HUDEP-2 (cell line): ENCODE results near the gene DCTN3.

ENCODE experiments used
- DNase-seq, 76 experiments: peaks; one replicate each; lab custom pipeline; 2025; ENCODE audit not compliant: unreplicated experiment in 76 of 76; lab: John Stamatoyannopoulos, UW

The DCTN3 gene

DNA sequence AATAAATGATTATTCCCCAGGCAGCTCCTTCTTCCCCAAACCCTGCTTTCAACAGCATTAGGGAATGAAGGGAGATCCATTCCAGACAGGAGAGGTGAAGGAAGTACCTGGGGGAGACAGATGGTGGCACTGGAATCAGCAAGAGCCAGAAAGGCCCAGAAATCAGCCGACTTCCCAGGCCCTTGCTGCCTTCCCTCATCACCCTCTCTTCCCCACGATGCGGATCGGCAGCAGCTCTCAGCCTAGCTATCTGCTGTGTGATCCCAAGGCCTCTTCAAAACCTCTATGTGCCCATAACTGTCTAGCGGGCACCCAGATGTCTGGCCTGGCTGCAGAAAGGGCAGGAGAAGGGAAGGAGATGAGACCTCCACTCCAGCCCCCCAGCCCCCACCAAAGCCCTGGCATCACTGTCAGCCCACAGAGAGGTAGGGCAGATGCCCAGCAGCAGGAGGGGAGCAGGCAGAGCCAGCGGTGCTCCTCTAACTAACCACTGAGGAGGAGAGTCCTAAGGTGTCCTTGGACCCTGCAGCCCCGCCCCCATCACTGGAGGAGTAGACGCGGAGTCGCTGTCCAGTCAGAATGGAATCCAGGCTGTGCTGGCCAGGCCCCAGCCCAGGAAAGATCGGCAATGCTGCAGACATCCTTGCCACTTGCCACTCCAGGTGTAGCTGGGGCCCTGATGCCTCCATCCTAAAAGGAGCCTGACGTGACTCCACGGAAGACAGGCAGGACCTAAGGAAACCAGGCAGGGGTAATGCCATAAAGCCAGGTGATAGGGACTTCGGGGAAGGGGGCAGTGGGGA, 43.5 kb downstream of the DCTN3 start:
- DNase-seq = no peak

DNA sequence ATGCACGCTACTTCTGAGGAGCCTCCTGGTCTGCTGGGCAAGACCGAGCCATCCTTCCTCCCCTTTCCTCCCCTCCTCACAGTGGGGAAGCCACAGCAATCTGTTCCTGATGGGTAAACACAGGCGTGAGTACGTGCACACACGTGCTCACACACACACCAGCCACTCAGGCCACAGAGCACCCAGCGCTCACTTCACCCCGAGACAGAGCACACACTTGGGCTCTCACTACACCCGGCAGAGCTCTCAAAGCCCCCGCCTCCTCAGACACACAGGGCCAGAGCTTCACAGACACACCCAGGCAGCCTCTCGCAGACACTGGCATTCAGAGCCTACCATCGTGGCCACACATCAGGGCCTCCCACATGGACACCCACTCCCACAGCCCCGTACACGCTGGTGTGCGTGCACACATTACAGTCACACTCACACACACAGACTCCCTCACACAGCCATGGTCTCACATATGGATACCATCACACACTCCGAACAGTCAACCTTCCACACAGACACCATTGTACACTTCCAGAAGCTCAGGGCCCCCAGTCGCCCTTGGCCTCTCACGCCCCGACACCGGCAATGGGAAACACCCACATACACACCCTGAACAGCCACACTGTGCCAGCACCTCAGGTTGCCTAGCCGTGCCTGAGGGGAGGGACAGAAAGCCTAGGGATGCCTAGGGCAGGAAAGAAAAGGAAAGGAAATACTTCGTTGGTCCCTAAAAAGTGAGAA, 44.3 kb downstream of the DCTN3 start:
- no peak for DNase-seq

DNA sequence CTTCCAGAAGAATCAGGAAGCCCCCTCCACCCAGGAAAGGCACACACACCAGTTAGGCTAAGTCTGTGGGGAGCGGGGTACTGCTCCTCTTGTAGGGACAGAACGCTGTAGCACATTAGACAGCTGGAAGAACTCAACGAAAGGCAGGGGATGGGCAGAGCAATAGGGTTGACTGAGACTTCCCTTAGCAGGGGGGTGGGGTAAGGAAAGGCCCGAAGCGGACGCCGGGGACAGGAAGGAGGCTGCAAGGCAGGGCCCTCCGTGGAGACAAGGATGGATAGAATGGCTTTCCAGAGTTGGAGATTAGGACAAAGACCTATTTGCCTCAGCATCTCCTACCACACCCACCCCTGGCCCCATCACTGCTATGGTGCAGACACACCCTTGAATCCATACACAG, 45.1 kb downstream of the DCTN3 start:
- no peak for DNase-seq

DNA sequence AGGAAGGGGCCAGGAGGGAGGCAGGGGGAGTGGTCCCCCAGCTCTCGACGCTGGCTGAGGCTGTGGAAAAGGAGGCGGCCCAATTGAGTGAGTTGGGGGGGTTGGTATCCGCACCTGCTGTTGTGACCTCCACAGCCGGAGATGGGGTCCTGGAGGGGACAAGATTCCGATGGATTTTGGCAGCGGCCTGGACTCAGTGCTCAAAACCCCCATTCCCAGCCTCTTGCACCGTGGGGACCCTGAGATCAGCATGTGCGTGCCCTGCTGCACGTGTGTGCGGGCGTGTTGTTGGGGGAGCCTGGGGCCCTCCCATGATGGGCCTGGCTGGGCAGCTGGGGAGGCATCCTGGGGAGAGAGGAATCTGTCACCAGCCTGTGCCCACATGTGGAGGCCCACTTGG, 45.7 kb downstream of the DCTN3 start:
- no peak for DNase-seq

DNA sequence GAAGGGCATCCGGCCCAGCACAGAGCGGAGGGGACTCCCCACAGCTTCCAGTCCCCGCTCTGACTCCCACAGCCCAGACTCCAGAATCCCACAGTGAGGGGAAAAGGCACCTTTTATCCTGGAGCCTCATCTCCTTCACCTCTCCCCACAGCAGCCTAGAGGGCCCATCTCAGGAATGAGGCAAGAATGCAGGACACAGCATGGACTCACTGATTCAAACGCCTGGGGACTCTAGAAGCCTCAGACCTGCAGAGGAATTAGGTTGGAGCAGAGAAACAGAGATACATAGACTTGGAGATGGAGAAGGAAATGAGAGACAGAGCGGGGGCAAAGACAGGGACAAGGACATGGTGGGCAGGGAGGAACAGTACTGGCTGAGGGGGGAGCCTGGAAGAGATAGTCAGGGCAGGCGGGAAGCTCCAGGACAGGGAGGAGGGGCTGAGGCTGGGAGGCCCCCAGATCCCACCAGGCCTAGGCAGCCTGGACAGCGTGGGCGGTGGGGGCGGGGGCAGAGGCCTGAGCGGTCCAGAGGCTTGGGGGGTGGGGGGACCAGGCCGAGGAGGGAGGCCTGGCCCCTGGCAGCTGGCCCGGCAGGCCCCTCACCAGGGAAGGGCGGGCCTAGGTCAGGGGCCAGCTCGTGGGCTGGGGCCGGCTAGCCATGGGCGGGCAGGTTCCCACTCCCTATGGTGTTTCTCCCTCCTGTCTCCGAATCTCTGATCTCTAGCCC, 46.5 kb downstream of the DCTN3 start:
- no peak for DNase-seq

DNA sequence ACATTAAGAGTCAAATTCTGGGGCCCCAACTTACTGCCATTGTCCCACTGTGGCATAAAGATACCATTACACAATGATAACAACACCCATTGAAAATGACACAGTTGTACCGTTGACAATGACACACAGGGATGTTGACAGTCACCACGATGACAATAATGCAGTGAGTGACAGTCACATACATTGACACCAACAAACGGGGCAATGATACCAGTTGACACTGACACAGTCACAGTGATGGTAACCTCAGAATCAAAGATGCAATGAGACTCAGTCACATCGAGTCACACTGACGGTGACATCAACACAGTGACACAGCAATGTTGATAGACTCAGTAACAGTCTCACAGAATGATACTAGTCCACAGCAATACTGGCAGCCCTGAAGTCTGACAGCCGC, 47.7 kb downstream of the DCTN3 start:
- DNase-seq = no peak

DNA sequence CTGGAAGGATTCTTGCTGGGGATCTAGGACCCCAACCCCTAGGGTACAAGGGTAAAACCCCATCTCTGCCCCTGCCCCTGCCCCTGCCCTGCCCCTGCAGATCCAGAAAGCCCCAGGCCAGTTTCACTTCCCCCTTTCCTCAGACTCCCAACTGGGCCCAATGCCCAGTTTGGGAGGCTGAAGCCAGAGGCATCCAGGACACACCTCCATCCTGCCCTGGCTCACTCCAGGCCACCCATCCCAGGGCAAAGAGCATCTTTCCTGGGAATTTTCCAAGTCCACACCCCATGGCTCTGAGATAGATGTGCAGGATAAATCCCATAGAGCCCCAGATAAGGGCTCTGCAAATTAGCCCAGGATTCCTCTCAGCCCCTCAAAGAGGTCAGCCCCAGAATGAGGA, 48.2 kb downstream of the DCTN3 start:
- DNase-seq = no peak

DNA sequence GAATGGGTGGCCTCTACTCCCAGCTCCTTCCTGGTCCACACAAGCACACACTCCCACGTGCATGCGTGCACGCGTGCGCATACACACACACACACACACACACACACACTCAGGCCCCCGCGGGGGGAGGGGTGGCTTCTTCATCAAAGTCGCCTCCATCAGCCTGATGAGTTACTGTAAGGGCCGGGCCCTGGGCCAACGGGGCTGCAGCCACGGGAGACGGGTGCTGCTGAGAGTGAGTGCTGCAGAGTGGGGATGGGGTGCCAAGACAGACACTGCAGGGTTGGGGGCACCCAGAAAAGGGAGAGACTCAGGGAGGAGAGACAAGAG, 48.8 kb downstream of the DCTN3 start:
- no peak for DNase-seq

DNA sequence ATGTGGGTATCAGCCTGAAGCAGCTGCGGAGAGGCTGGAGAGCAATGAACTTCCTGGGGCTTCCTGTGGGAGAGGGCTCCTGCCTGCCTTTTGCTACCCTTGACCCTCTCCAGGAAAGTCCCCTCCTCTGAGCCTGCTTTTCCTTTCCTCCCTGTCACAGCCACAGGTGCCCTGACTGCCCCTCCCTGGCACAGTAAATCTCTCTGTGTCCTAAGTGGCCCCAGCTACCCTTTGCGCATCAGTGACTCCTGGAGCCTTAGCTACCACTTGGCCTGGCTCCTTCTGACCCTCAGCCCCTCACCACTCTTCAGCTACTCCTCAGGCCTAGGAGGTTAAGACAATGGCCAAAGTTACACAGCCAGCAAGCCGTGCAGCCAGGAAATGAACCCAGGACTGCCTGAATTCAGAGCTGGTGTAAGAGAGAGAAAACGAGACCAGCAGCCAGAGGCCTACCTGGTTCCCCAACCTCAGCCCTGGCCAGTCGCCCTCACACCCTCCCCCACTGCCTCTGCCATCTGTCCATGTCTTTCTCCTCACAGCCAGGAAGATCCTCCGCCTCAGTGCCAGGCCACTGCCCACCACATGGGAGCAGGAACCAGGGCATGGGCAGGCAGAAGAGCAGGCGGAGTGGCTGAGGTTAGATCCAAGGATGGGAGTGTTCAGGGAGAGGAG, 49.4 kb downstream of the DCTN3 start:
- no peak for DNase-seq

DNA sequence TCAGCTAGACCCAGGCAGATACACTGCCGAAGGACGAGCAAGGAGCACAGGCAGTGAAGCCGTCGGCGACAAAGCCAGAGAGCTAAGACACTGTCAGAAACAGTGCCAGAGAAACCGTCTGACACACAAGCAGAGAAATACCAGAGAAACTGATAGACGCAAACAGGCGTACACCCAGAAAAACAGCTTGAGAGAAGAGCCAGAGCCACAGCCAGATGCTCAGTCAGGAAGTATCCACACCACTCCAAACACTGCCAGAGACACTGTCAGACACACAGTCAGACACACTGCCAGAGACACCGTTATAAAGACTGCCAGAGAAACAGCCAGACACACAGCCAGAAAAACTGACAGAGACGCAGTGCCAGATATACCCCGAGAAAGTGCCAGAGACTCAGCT, 49.9 kb downstream of the DCTN3 start:
- no peak for DNase-seq

DNA sequence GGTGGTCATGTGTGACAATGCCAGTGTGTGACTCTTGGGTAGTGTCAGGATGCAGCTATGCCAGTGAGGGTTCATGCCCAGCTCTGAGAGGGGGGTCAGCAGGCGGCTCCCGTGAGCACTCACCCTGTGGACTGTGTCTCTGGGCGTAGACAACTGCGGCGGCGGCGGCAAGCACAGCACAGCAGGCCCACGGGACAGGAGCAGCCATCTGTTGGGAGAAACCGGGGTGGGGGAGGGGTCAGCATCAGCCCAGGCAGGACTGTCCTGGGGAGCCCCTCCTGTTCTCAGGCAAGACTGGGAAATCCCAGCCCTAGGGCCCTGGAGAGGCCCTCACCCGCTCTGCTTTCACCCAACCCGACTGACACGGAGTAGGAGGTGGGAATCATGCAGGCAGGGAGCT, 51.5 kb downstream of the DCTN3 start:
- DNase-seq = no peak

DNA sequence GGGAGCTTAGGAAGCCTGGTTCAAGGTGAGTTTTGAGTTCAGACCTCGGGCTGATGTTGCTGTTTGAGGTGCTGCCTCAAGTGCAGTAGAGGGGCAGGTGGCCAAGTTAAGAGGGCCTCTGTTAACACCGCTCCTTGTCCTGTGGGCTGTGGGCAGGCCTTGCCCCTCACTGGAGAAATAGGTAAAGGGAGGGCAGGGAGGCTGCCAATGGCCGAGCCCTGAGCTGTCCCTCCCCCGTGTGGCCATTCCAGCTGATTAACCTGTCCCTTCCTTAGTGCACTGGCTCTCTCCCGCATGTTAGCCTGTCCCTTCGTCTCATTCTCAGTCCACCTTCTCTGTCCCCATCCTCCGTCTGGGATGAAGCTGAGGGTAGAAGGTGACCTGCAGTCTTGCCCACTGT, 52.2 kb downstream of the DCTN3 start:
- no peak for DNase-seq

DNA sequence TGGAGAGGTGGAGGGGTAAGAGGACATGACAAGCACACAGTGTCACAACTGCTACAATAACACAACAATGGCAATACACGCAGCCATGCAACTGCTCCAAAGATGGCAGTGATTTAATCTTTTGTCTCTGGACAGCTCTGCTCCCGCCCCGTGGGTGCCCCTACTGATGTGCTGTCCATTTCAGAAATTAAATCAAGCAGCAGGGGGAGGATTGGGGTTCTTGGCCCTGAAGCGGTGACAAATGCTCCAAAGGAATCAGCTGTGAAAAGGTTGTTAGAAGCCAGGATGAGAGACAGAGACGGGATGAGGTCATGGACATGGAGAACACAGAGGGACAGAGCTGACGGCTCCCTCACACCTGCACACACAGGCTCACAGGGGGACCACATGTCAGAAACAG, 53.3 kb downstream of the DCTN3 start:
- DNase-seq = no peak

DNA sequence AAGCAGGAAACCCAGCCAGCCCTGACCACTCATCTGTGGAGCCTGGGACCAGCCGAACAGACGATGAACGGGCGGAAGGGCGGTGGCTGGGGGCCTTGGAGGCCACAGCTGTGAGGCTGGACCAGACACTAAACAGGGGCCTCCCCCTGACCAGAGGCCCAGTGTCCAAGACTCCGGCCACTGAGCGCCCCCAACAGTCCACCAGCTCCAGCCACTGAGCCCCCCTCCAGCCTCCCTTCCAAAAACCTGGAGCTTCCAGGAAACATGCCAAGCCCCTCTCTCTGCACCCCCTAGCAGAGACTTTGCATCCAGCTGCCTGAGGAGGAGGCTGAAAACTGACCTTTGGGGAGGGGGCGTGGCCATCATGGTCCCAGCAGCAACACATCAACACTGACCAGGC, 54.0 kb downstream of the DCTN3 start:
- no peak for DNase-seq

DNA sequence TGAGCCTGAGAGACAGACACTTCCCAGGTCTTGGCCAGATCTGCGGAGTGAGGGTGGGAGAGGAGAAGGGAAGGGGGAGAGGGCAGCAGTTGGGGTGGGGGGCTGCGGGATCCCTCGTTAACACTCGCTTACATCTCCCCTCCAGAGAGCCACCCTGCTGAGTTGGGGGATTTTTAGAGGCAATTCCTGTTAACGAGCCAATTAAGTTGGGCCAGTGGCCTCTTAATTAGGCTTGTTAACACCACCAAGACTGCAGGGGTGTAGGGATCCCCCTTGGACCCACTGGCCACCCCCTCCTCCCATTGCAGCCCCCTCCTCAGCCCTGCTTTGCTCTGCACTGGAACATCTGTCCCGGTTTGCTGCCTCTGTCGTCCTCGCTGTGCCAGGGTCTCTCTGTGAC, 54.4 kb downstream of the DCTN3 start:
- no peak for DNase-seq

DNA sequence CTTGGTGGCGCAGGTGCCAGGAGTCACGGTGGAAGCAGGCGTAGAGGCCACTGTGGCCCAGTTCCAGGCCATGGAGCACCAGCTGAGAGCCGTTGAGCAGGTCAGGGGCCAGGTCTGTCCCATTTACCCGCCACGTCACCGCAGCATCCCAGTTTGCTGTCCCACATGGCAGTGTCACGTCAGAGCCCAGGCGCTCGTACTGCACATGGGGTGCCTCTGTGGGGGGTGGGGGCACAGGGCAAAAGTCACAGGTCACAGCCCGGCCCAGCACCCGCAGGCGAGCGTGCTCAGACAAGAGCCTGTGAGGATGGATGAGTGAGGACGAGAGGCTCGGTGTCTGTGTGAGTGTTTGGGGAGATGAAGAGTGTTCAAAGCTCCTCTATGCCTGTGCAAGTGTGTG, 55.7 kb downstream of the DCTN3 start:
- no peak for DNase-seq
